Mucosa of descending colon (tissue), 3 donors: ENCODE data around the gene MORN4. TPM values are rescaled to one million over a fixed set of nuclear protein-coding genes. Genes with fewer than 3 reads are reported as not detected.
A peak's percentile ranks its signal among the peaks of the same experiment; 100 is the strongest.
"Not testable (repeated sequence)": the region's sequence is repeated elsewhere in the genome, so short reads cannot be mapped to it uniquely, and the experiment has no call there.

Experiments
- ATAC-seq: fragments of 200-7000 bp; cut with Tn5 transposase; one replicate; pipeline ENCODE4 v1.9.1; 2020; ENCODE audit warnings: mild to moderate bottlenecking, moderate library complexity
- DNase-seq, 3 donors: peaks; one replicate each; pipeline ENCODE4 v3.0.0-alpha.2; 2020
- H3K36me3 ChIP-seq: fragments of 200-600 bp; one replicate; pipeline ENCODE4 v1.8.0; 2021; ENCODE audit warnings: low read depth, mild to moderate bottlenecking
- H3K4me1 ChIP-seq: fragments of 200-600 bp; one replicate; pipeline ENCODE4 v1.8.0; 2021; ENCODE audit warnings: low read depth, mild to moderate bottlenecking
- H3K4me3 ChIP-seq: fragments of 200-600 bp; one replicate; pipeline ENCODE4 v1.8.0; 2021; ENCODE audit warnings: mild to moderate bottlenecking
- H3K9me3 ChIP-seq: fragments of 200-600 bp; one replicate; pipeline ENCODE4 v1.8.0; 2021; ENCODE audit warnings: mild to moderate bottlenecking
- CTCF ChIP-seq: fragments of 200-600 bp; IDR thresholded peaks from one replicate; pipeline ENCODE4 v1.8.0; 2022; ENCODE audit warnings: antibody characterized with exemption, mild to moderate bottlenecking
- intact Hi-C, 2 donors: fragments of 100-400 bp; cut with DNase I in 1 of 2; cut with micrococcal nuclease in 1 of 2; formaldehyde crosslinking; loops; one replicate each; pipeline versions ENCODE4 v1.11.0 to v1.11.1; 2022; cut with DNase I, micrococcal nuclease
- total RNA-seq, 3 donors: library from RNA; stranded (reverse); fragmentation: NEBNext Ultra II Directional in 2 of 3; extraction: Animal tissue kit (Norgen Biotek cat#: 25700) in 2 of 3; gene quantifications; one replicate each; pipeline versions ENCODE4 v1.2.1 to v1.2.4, GENCODE V29; 2021 to 2023
- donor health status: DM: no; HTN: no; CAD: no; lungs with moderate emphysema.
- donor health status: DM: no; HTN: no; CAD: no.
- donor health status: DM: no; HTN: yes; CAD: no.

MORN4 gene
- total RNA-seq, 3 donors from 2014 or later = 1.9 to 2.7 (median 2.6) TPM

GRCh38 chr10:97640174-97640867 lies 7.0 kb upstream of the MORN4 start, which contains the start of gene PI4K2A:
Gene PI4K2A, plus strand, starts transcription at chr10:97640671. Its CDS starts 72 bp downstream, at chr10:97640743.
- Histone ChIP-seq H3K4me3 (peak within 1 kb of the TSS; percentile 77), H3K9me3 (no peaks in the 10 kb centered on the region), H3K36me3 (no peaks in the 10 kb centered on the region), H3K4me1 (peaks cover 10% of the 10 kb centered on the region)
- DNase-seq = peak; percentile 99
- intact Hi-C loops = no loop called here
- no peak for TF ChIP-seq CTCF
- ATAC-seq = peak; percentile 99

- intact Hi-C loops, H3K9me3 ChIP-seq, ATAC-seq, H3K36me3 ChIP-seq, H3K4me3 ChIP-seq, DNase-seq, H3K4me1 ChIP-seq: not testable (repeated sequence)
Measured at GRCh38 chr10:97639090-97639489, 5.8 kb upstream of the MORN4 start.

GRCh38 chr10:97635577-97635976 lies 2.3 kb upstream of the MORN4 start:
- Histone ChIP-seq H3K4me3 (no peak overlapping the region), H3K4me1 (peaks cover 6% of the 10 kb centered on the region), H3K36me3 (no peaks in the 10 kb centered on the region), H3K9me3 (no peaks in the 10 kb centered on the region)
- intact Hi-C loops = no loop called here
- TF ChIP-seq CTCF = no peak
- DNase-seq (no peak), ATAC-seq (no peak)

GRCh38 chr10:97633921-97634320 lies 621 bp upstream of the MORN4 start:
- ATAC-seq (peak; percentile 59), DNase-seq (peak in 1 of 3 donors; percentile 35)
- TF ChIP-seq CTCF = no peak
- no peaks in the 10 kb centered on the region for H3K9me3 ChIP-seq
- intact Hi-C loops = no loop called here
- H3K4me3 ChIP-seq = peak overlapping the region; percentile 27
- H3K36me3 ChIP-seq = no peaks in the 10 kb centered on the region
- peaks cover 6% of the 10 kb centered on the region for H3K4me1 ChIP-seq

- intact Hi-C loops = no loop called here
- ATAC-seq (no peak), DNase-seq (no peak)
- Histone ChIP-seq H3K4me1 (peaks cover 6% of the 10 kb centered on the region), H3K36me3 (no peaks in the 10 kb centered on the region), H3K4me3 (no peak overlapping the region), H3K9me3 (no peaks in the 10 kb centered on the region)
- no peak for TF ChIP-seq CTCF
Measured at GRCh38 chr10:97631098-97631497, 2.2 kb downstream of the MORN4 start.

- no peak for TF ChIP-seq CTCF
- Histone ChIP-seq H3K36me3 (no peaks in the 10 kb centered on the region), H3K9me3 (no peaks in the 10 kb centered on the region), H3K4me1 (peaks cover 6% of the 10 kb centered on the region), H3K4me3 (no peak overlapping the region)
- intact Hi-C loops = no loop called here
- ATAC-seq = no peak
- DNase-seq = no peak
Measured at GRCh38 chr10:97629289-97629688, 4.0 kb downstream of the MORN4 start.
